Measurements from ENCODE around the gene CHRNA4. TPM values are rescaled to one million over a fixed set of nuclear protein-coding genes. Genes with fewer than 3 reads are reported as not detected.

Gene CHRNA4
- total and polyA plus RNA-seq, 10 of the 15 experiments (the other 5 are each of a cell fraction or from before 2014, with no cell fraction given) = 0.04 to 0.41 (median 0.06) TPM; not detected in 5

GRCh38 chr20:63378626-63379025 is 17.5 kb upstream of the CHRNA4 start:
- no peaks in the 10 kb centered on the region; a peak in 1 of 4 replicates for H3K27me3 ChIP-seq (replicated peaks in 1 of 2; ENCODE audit: control insufficient read depth in 2 of 2, insufficient read depth in 2 of 2, low read length in 1 of 2)
- H3K4me3 ChIP-seq = no peak overlapping the region
- in situ Hi-C loops (cut with MboI) = no loop called here
- no peak overlapping the region for H2AFZ ChIP-seq (ENCODE audit: control insufficient read depth, low read depth, low read length)
- no peak overlapping the region for H3K4me2 ChIP-seq (ENCODE audit: control insufficient read depth, insufficient read depth)
- no peak overlapping the region for H3K27ac ChIP-seq (ENCODE audit: control insufficient read depth, insufficient read depth)
- no peak for FAIRE-seq
- no peaks in the 10 kb centered on the region for H3K36me3 ChIP-seq (ENCODE audit: control insufficient read depth in 2 of 2, insufficient read depth in 2 of 2, low read length in 1 of 2)
- no peak for TF ChIP-seq MEF2A (IDR thresholded peaks at IDR 0.05; ENCODE audit: insufficient read depth, low read depth, low read length)
- TF ChIP-seq REST (IDR thresholded peaks at IDR 0.05; ENCODE audit: low read depth, low read length) = peak; percentile 68; the same call in 1 of the 2 replicates
- no peak for TF ChIP-seq RELA (IDR thresholded peaks at IDR 0.05; ENCODE audit: borderline replicate concordance, partially characterized antibody)
- no peak for TF ChIP-seq ATF2 (IDR thresholded peaks at IDR 0.05; ENCODE audit: low read length)
- no TSS peak for BruUV-seq (replicated peaks)
- no peaks in the 10 kb centered on the region for H3K79me2 ChIP-seq (ENCODE audit: control insufficient read depth, insufficient read depth, low read length)
- CTCF ChIA-PET = interaction anchor here (3.3 kb wide), 1 partner anchor 155 kb away, joined by 15 read pairs; no protein-coding TSS in a partner anchor
- POLR2A ChIA-PET = no interaction called here
- DNase-seq (ENCODE audit: low read depth, low spot score) = no peak
- intact Hi-C loops (cut with micrococcal nuclease; ENCODE audit: unreplicated experiment) = no loop called here
- no peaks in the 10 kb centered on the region; the same call in 2 of the 3 replicates for H3K9me3 ChIP-seq (replicated peaks; ENCODE audit: control insufficient read depth, insufficient read depth, low read length)
- H3K4me1 ChIP-seq (ENCODE audit: control insufficient read depth, insufficient read depth, low read length) = no peaks in the 10 kb centered on the region
- no peaks in the 10 kb centered on the region for H4K20me1 ChIP-seq (ENCODE audit: control insufficient read depth, insufficient read depth)
- no peak overlapping the region for H3K9ac ChIP-seq (ENCODE audit: control insufficient read depth, insufficient read depth, low read length)
- ATAC-seq = no peak
- RAD21 ChIA-PET (ENCODE audit: unreplicated experiment) = no interaction called here
- SMC1A ChIA-PET (ENCODE audit: uncharacterized antibody, unreplicated experiment) = no interaction called here
- WGBS (ENCODE audit: insufficient coverage, insufficient replicate concordance, low lambda C conversion rate, missing lambda C conversion rate) = 48% methylated on average over 12 of the region's 12 CpGs
